Measurements from ENCODE around the gene CHFR.

GRCh38 chr12:132918680-132919079 is 31.3 kb upstream of the CHFR start:
- TF ChIP-seq CTCF (IDR thresholded peaks at IDR 0.05) (no peak), POLR2AphosphoS5 (IDR thresholded peaks at IDR 0.05) (no peak), POLR2A (IDR thresholded peaks at IDR 0.05) (no peak)

All from upper lobe of left lung (tissue), 4 donors.